Measurements from ENCODE around the gene RPE. TPM values are rescaled to one million over a fixed set of nuclear protein-coding genes. Genes with fewer than 3 reads are reported as not detected.
A peak's percentile ranks its signal among the peaks of the same experiment; 100 is the strongest.

Gene RPE
- 10 to 100 TPM; 16.2 to 39.3 (median 27.9) TPM for polyA plus RNA-seq
- long read RNA-seq, donor 1 = 0 reads
- long read RNA-seq, donor 2, transcript RPE-202 (6 exons, 2,569 nt) = major isoform, 5 of 7 reads
- long read RNA-seq, donor 2, partial matches to known transcripts = 0 of 7 reads
- long read RNA-seq, donor 2, other reads (novel, unspliced or antisense) = 0 of 7 reads
- long read RNA-seq, donor 3, transcript RPE-202 (6 exons, 2,569 nt) = major isoform, 9 of 10 reads
- long read RNA-seq, donor 3, partial matches to known transcripts = 0 of 10 reads
- long read RNA-seq, donor 3, other reads (novel, unspliced or antisense) = 0 of 10 reads
- long read RNA-seq, donor 4, partial matches to known transcripts = 0 of 1 reads
- long read RNA-seq, donor 4, other reads (novel, unspliced or antisense) = 0 of 1 reads
- long read RNA-seq, donor 5, partial matches to known transcripts = 0 of 3 reads
- long read RNA-seq, donor 5, other reads (novel, unspliced or antisense) = 0 of 3 reads
- long read RNA-seq, donor 6, transcript RPE-202 (6 exons, 2,569 nt) = major isoform, 5 of 5 reads
- long read RNA-seq, donor 6, partial matches to known transcripts = 0 of 5 reads
- long read RNA-seq, donor 6, other reads (novel, unspliced or antisense) = 0 of 5 reads
- long read RNA-seq, donor 7 = 0 reads
- long read RNA-seq, donor 8, partial matches to known transcripts = 0 of 1 reads
- long read RNA-seq, donor 8, other reads (novel, unspliced or antisense) = 0 of 1 reads
- long read RNA-seq, donor 9, partial matches to known transcripts = 0 of 5 reads
- long read RNA-seq, donor 9, other reads (novel, unspliced or antisense) = 0 of 5 reads
- long read RNA-seq, donor 10, transcript RPE-202 (6 exons, 2,569 nt) = major isoform, 11 of 27 reads
- long read RNA-seq, donor 10, partial matches to known transcripts = 13 of 27 reads
- long read RNA-seq, donor 10, other reads (novel, unspliced or antisense) = 0 of 27 reads

GRCh38 chr2:210002158-210003157 is at the start of gene RPE:
Gene RPE (plus strand): TSS chr2:210002638. CDS start chr2:210002662, 24 bp downstream.
- WGBS, 3 donors = 0 to 1% (median 0%) methylated on average over 56 to 58 of the region's 58 CpGs
- Histone ChIP-seq H3K4me1 (ENCODE audit: control insufficient read depth in 3 of 3, insufficient read depth in 2 of 3, low read depth in 1 of 3, low read length in 2 of 3) (peaks cover 4 to 14% (median 10%) of the 10 kb centered on the region in 3 donors), H3K36me3 (ENCODE audit: control insufficient read depth in 3 of 3, insufficient read depth in 2 of 3, low read depth in 1 of 3, low read length in 3 of 3) (no peaks in the 10 kb centered on the region), H3K27me3 (ENCODE audit: control insufficient read depth in 3 of 3, insufficient read depth in 3 of 3, low read length in 3 of 3) (no peaks in the 10 kb centered on the region), H3K4me3 (ENCODE audit: low read depth in 1 of 3, low read length in 3 of 3) (peak within 1 kb of the TSS; percentile 74 to 91 (median 85)), H3K9me3 (ENCODE audit: control insufficient read depth in 2 of 2, insufficient read depth in 1 of 2, low read depth in 1 of 2, low read length in 1 of 2) (no peaks in the 10 kb centered on the region), H3K27ac (ENCODE audit: low read depth in 1 of 3, low read length in 2 of 3) (peak within 1 kb of the TSS; percentile 51 to 84 (median 75))
- FAIRE-seq (no peak), DNase-seq (peak; percentile 97 to 98)

DNA sequence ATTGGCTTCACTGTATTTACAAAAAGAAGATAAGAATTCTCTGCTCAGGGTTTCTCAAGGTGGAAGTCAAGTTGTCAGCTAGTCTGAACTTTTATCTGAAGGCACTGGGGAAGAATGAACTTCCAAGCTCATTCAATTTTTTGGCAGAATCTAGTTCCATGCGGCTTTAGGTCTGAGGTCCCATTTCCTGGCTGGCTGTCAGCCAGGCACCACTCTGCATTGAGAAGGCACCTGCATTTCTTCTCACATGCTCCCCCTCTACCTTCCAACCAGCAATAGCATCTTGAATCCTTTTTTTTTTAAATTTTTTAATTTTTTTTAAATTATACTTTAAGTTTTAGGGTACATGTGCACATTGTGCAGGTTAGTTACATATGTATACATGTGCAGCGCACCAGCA is 46.2 kb upstream of the RPE start:
- FAIRE-seq (no peak), DNase-seq (no peak)
- no peak overlapping the region for H3K27ac ChIP-seq (ENCODE audit: low read depth in 1 of 3, low read length in 2 of 3)
- no peaks in the 10 kb centered on the region for H3K36me3 ChIP-seq (ENCODE audit: control insufficient read depth in 3 of 3, insufficient read depth in 2 of 3, low read depth in 1 of 3, low read length in 3 of 3)
- no peaks in the 10 kb centered on the region for H3K9me3 ChIP-seq (ENCODE audit: control insufficient read depth in 2 of 2, insufficient read depth in 1 of 2, low read depth in 1 of 2, low read length in 1 of 2)
- no peaks in the 10 kb centered on the region for H3K4me1 ChIP-seq (ENCODE audit: control insufficient read depth in 3 of 3, insufficient read depth in 2 of 3, low read depth in 1 of 3, low read length in 2 of 3)
- 60 to 71% (median 70%) methylated on average over 2 of the region's 2 CpGs for WGBS, 3 donors
- H3K4me3 ChIP-seq (ENCODE audit: low read depth in 1 of 3, low read length in 3 of 3) = no peak overlapping the region
- no peaks in the 10 kb centered on the region for H3K27me3 ChIP-seq (ENCODE audit: control insufficient read depth in 3 of 3, insufficient read depth in 3 of 3, low read length in 3 of 3)

- no peaks in the 10 kb centered on the region for H3K4me1 ChIP-seq (ENCODE audit: control insufficient read depth in 3 of 3, insufficient read depth in 2 of 3, low read depth in 1 of 3, low read length in 2 of 3)
- WGBS, 3 donors = 10 to 66% (median 17%) methylated on average over 2 of the region's 2 CpGs
- H3K4me3 ChIP-seq (ENCODE audit: low read depth in 1 of 3, low read length in 3 of 3) = no peak overlapping the region
- no peaks in the 10 kb centered on the region for H3K36me3 ChIP-seq (ENCODE audit: control insufficient read depth in 3 of 3, insufficient read depth in 2 of 3, low read depth in 1 of 3, low read length in 3 of 3)
- FAIRE-seq (no peak), DNase-seq (no peak)
- H3K27me3 ChIP-seq (ENCODE audit: control insufficient read depth in 3 of 3, insufficient read depth in 3 of 3, low read length in 3 of 3) = no peaks in the 10 kb centered on the region
- no peaks in the 10 kb centered on the region for H3K9me3 ChIP-seq (ENCODE audit: control insufficient read depth in 2 of 2, insufficient read depth in 1 of 2, low read depth in 1 of 2, low read length in 1 of 2)
- no peak overlapping the region for H3K27ac ChIP-seq (ENCODE audit: low read depth in 1 of 3, low read length in 2 of 3)
These were observed 44.4 kb upstream of the RPE start for GRCh38 chr2:209958016-209958415.

GRCh38 chr2:209960045-209960444 is 42.4 kb upstream of the RPE start:
- DNase-seq (no peak), FAIRE-seq (no peak)
- no peak overlapping the region for H3K4me3 ChIP-seq (ENCODE audit: low read depth in 1 of 3, low read length in 3 of 3)
- H3K9me3 ChIP-seq (ENCODE audit: control insufficient read depth in 2 of 2, insufficient read depth in 1 of 2, low read depth in 1 of 2, low read length in 1 of 2) = no peaks in the 10 kb centered on the region
- H3K27ac ChIP-seq (ENCODE audit: low read depth in 1 of 3, low read length in 2 of 3) = no peak overlapping the region
- H3K4me1 ChIP-seq (ENCODE audit: control insufficient read depth in 3 of 3, insufficient read depth in 2 of 3, low read depth in 1 of 3, low read length in 2 of 3) = no peaks in the 10 kb centered on the region
- H3K27me3 ChIP-seq (ENCODE audit: control insufficient read depth in 3 of 3, insufficient read depth in 3 of 3, low read length in 3 of 3) = no peaks in the 10 kb centered on the region
- no peaks in the 10 kb centered on the region for H3K36me3 ChIP-seq (ENCODE audit: control insufficient read depth in 3 of 3, insufficient read depth in 2 of 3, low read depth in 1 of 3, low read length in 3 of 3)
- 68 to 70% (median 69%) methylated on average over 7 of the region's 7 CpGs for WGBS, 3 donors

GRCh38 chr2:209960676-209961630 is 41.5 kb upstream of the RPE start:
- no peak for FAIRE-seq
- 17 to 25% (median 18%) methylated on average over 4 of the region's 4 CpGs for WGBS, 3 donors
- no peak overlapping the region for H3K27ac ChIP-seq (ENCODE audit: low read depth in 1 of 3, low read length in 2 of 3)

GRCh38 chr2:209965723-209966122 is 36.7 kb upstream of the RPE start:
- Histone ChIP-seq H3K4me1 (ENCODE audit: control insufficient read depth in 3 of 3, insufficient read depth in 2 of 3, low read depth in 1 of 3, low read length in 2 of 3) (no peaks in the 10 kb centered on the region), H3K4me3 (ENCODE audit: low read depth in 1 of 3, low read length in 3 of 3) (no peak overlapping the region), H3K9me3 (ENCODE audit: control insufficient read depth in 2 of 2, insufficient read depth in 1 of 2, low read depth in 1 of 2, low read length in 1 of 2) (no peaks in the 10 kb centered on the region), H3K36me3 (ENCODE audit: control insufficient read depth in 3 of 3, insufficient read depth in 2 of 3, low read depth in 1 of 3, low read length in 3 of 3) (no peaks in the 10 kb centered on the region), H3K27me3 (ENCODE audit: control insufficient read depth in 3 of 3, insufficient read depth in 3 of 3, low read length in 3 of 3) (peaks cover 0 to 3% (median 2%) of the 10 kb centered on the region in 3 donors), H3K27ac (ENCODE audit: low read depth in 1 of 3, low read length in 2 of 3) (no peak overlapping the region)
- FAIRE-seq = no peak
- no peak for DNase-seq
- 56 to 77% (median 76%) methylated on average over 2 of the region's 2 CpGs for WGBS, 3 donors

More at GRCh38 chr2:209960676-209961630, 41.5 kb upstream of the RPE start:
- no peak overlapping the region for H3K4me3 ChIP-seq (ENCODE audit: low read depth in 1 of 3, low read length in 3 of 3)
- no peaks in the 10 kb centered on the region for H3K36me3 ChIP-seq (ENCODE audit: control insufficient read depth in 3 of 3, insufficient read depth in 2 of 3, low read depth in 1 of 3, low read length in 3 of 3)
- H3K27me3 ChIP-seq (ENCODE audit: control insufficient read depth in 3 of 3, insufficient read depth in 3 of 3, low read length in 3 of 3) = no peaks in the 10 kb centered on the region
- no peaks in the 10 kb centered on the region for H3K4me1 ChIP-seq (ENCODE audit: control insufficient read depth in 3 of 3, insufficient read depth in 2 of 3, low read depth in 1 of 3, low read length in 2 of 3)
- no peaks in the 10 kb centered on the region for H3K9me3 ChIP-seq (ENCODE audit: control insufficient read depth in 2 of 2, insufficient read depth in 1 of 2, low read depth in 1 of 2, low read length in 1 of 2)
- DNase-seq = peak; percentile 50 to 57

DNA sequence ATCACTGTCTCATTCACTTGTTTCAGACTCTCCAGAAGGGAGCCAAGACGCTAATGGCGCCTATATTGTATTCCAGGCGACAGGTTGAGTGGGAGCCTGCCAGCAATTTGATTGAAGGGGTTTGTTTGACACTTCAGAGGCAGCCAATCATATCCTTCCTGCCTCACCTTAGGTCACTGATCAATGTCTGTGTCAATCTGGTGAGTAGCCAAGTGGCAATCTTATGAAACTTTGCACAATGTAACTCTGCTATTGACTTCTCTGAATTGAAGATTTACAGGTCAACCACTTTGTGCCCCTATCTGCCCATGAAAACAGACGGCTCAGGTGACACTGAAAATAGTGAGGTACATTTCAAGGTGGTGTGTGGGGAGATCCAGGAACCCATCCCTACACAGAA is 32.7 kb upstream of the RPE start:
- 79 to 89% (median 88%) methylated on average over 4 of the region's 4 CpGs for WGBS, 3 donors
- no peak for FAIRE-seq
- no peak for DNase-seq

More for the DNA sequence above, 32.7 kb upstream of the RPE start:
- H3K27ac ChIP-seq (ENCODE audit: low read depth in 1 of 3, low read length in 2 of 3) = no peak overlapping the region
- peaks cover 0 to 6% (median 2%) of the 10 kb centered on the region in 3 donors for H3K27me3 ChIP-seq (ENCODE audit: control insufficient read depth in 3 of 3, insufficient read depth in 3 of 3, low read length in 3 of 3)
- H3K9me3 ChIP-seq (ENCODE audit: control insufficient read depth in 2 of 2, insufficient read depth in 1 of 2, low read depth in 1 of 2, low read length in 1 of 2) = no peaks in the 10 kb centered on the region
- H3K4me3 ChIP-seq (ENCODE audit: low read depth in 1 of 3, low read length in 3 of 3) = no peak overlapping the region
- H3K4me1 ChIP-seq (ENCODE audit: control insufficient read depth in 3 of 3, insufficient read depth in 2 of 3, low read depth in 1 of 3, low read length in 2 of 3) = no peaks in the 10 kb centered on the region
- no peaks in the 10 kb centered on the region for H3K36me3 ChIP-seq (ENCODE audit: control insufficient read depth in 3 of 3, insufficient read depth in 2 of 3, low read depth in 1 of 3, low read length in 3 of 3)
